ENCODE measurements around the gene SH3BGRL3.
"Not testable (repeated sequence)": the region's sequence is repeated elsewhere in the genome, so short reads cannot be mapped to it uniquely, and the experiment has no call there.

SH3BGRL3 gene

DNA sequence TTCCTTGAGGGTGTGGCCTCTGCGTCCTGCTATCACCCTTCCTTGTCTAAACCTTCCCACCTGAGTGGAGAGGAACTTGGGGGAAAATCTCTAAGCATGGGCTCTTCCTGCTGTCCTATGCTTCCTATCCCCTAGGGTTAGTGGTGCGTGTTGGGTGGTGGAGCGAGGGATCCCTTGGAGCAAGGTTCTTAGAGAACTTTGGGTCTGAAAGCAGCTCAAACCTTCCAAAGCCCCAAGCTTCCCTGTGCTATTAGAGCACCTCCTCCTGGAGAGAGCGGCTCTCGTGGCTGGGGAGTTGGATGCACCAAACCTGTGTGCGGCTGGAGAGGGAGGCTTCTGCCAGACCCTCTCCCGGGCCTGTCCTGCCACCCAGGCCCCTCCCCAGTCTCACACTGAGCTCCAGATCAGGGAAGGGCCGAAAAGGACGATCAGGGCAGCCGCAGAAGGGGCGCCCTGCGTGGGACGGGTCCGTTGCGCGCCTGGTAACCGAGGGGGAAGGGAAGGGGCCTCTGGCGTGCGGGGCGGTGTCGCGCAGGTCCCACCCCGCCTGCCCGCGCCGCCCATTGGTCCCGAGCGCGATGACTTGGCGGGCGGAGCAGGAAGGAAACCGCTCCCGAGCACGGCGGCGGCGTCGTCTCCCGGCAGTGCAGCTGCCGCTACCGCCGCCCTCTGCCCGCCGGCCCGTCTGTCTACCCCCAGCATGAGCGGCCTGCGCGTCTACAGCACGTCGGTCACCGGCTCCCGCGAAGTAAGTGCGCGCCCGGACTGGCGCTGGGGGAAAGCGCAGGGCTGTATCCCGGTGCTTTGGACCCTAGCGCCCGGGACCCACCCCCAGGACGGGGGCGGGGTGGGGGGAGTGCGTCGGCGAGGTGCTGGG is at the start of gene SH3BGRL3:
TSS of gene SH3BGRL3 (plus strand) at position 631 of the 877 bp plus-strand sequence. CDS start at position 701, 70 bp downstream.
- no peak for TF ChIP-seq ZFX (IDR thresholded peaks at IDR 0.05; ENCODE audit: borderline replicate concordance)
- TF ChIP-seq, protein P1, sequence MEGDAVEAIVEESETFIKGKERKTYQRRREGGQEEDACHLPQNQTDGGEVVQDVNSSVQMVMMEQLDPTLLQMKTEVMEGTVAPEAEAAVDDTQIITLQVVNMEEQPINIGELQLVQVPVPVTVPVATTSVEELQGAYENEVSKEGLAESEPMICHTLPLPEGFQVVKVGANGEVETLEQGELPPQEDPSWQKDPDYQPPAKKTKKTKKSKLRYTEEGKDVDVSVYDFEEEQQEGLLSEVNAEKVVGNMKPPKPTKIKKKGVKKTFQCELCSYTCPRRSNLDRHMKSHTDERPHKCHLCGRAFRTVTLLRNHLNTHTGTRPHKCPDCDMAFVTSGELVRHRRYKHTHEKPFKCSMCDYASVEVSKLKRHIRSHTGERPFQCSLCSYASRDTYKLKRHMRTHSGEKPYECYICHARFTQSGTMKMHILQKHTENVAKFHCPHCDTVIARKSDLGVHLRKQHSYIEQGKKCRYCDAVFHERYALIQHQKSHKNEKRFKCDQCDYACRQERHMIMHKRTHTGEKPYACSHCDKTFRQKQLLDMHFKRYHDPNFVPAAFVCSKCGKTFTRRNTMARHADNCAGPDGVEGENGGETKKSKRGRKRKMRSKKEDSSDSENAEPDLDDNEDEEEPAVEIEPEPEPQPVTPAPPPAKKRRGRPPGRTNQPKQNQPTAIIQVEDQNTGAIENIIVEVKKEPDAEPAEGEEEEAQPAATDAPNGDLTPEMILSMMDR (IDR thresholded peaks at IDR 0.05): peak; percentile 83
- H3K27ac ChIP-seq: peak within 1 kb of the TSS; percentile 91

DNA sequence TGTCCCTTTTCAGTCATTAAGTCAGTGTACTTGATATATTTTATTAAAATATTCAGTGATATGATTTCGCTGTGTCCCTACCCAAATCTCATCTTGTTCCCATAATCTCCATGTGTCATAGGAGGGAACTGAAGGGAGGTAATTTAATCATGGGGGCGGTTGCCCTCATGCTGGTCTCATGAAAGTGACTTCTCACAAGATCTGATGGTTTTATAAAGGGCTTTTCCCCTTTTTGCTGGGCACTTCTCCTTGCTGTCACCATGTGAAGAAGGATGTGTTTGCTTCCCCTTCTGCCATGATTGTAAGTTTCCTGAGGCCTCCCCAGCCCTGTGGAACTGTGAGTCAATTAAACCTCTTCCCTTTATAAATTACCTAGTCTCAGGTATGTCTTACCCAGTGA is 49.2 kb upstream of the SH3BGRL3 start:
- not testable (repeated sequence) for H3K27ac ChIP-seq

DNA sequence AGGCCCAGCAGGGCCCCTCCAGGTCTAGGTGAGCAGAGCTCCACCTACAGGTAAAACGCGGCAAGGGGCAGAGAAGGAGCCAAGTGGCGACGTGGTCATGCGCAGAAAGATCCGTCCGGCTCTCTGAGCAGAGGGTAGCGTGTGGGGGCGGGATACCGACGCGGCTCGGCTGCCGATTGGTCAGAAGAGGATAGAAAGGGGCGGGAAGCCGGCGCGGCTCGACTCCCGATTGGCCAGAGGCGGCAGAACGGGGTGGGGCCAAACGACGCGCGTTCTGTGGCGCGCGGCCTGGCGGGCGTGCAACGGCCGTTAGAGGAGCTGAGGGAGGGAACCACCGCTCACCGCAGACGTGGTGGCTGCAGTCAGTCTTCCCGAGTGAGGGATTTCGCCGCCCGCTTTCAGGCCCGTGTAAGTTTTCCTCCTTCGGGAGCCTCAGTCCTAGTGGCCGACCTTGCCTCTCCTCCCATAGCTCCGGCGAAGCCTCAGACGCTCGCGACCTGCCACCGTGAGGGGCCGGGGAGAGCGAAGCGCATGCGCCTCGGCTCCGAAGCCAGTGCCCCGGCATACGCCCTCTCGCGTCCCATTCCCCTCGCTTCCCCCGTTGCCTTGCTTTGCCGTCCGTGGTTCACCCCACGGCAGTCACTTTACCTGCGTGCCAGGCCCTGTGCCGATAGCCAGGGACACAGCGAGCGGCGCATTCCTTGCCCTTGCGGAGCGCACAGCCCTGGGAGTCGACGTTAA is 45.8 kb upstream of the SH3BGRL3 start, which contains the start of gene CEP85:
TSS of gene CEP85 (plus strand) at position 298 of the 741 bp plus-strand sequence. CDS start 5,584 bp downstream, outside the sequence.
- TF ChIP-seq, protein P1 (IDR thresholded peaks at IDR 0.05): peak; percentile 98
- no peak for TF ChIP-seq ZFX (IDR thresholded peaks at IDR 0.05; ENCODE audit: borderline replicate concordance)
- H3K27ac ChIP-seq: peak within 1 kb of the TSS; percentile 82

DNA sequence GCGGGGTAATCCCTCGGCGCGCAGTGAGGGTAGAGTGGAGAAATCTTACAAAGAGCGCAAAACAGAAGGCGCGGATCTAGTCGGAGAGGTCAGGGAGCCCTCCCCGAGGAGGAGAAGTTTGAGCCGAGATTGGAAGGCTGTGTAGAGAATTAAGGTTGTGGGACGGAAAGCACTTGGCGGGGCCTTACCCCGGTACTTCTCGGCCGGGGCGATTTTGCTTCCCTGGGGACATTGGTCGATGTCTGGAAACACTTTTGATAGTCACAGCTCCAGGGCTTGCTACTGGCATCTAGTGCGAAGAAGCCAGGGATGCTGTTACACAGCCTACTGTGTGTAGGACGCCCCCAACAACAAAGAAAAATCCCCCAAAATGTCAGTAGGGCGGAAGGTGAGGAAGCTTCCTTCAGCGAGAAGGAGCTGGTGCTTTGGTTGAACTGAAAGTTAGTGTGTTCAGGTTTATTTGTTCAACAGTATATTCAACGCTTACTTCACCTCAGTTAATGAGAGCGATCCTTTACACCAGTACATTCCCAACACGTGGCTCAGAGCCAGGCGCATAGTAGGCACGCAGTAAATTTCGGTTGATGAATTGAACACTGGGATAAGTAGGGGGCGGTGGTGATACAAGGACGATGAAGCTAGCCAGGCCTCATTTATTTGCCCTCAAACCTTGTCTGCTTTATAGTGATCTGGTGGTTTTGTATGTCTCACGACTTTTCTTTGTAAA is 45.1 kb upstream of the SH3BGRL3 start:
- no peak for TF ChIP-seq ZFX (IDR thresholded peaks at IDR 0.05; ENCODE audit: borderline replicate concordance)
- TF ChIP-seq, protein P1 (IDR thresholded peaks at IDR 0.05): no peak
- peak overlapping the region; percentile 82 for H3K27ac ChIP-seq

DNA sequence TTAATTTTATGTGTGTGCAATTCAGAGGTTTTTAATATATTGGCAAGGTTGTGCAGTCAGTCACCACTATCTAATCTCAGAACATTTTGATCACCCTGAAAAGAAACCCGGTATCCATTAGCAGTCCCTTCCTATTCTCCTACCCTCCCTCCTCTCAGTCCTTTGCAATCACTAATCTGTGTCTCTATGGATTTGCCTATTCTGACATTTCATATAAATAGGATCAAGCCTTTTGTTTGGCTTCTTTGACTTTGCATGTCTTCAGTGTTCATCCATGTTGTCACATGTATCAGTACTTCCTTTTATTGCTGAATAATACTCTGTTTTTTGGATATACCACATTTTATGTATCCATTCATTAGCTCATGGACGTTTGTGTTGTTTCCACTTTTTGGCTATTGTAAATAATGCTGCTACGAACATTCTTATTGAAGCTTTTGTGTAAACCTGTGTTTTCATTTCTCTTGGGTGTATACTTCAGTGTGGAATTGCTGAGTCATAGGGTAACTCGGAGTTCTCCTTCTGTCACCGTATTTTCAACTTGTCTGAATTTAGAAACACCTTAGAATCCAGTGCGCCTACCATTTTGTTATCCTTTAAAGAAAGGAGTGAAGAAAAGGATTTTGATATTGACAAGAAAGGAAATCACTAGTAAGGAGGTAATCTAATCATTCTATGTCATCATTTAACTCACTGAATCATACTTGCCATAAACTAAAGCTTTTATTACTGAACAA is 42.5 kb upstream of the SH3BGRL3 start:
- no peak overlapping the region for H3K27ac ChIP-seq
- TF ChIP-seq, protein P1 (IDR thresholded peaks at IDR 0.05): no peak
- no peak for TF ChIP-seq ZFX (IDR thresholded peaks at IDR 0.05; ENCODE audit: borderline replicate concordance)

DNA sequence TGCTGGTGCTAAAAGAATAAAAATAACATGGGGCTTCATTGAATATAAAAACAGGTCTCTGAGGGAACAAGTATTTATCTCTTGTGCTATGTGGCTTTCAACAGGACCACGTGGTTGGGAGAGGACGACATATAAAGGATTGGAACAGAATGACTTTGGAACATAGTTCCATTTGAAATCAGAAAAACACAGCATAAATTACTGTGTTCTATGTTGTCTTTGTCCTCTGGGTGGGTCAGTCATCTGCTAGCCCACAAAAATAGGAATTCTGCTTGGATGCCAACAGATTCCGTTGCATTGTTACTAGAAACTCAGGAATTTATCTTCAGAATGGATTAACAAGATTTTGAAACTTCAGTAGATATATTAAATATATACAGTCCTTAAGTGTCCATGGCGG is 40.0 kb upstream of the SH3BGRL3 start:
- no peak for TF ChIP-seq ZFX (IDR thresholded peaks at IDR 0.05; ENCODE audit: borderline replicate concordance)
- TF ChIP-seq, protein P1 (IDR thresholded peaks at IDR 0.05): no peak
- no peak overlapping the region for H3K27ac ChIP-seq

DNA sequence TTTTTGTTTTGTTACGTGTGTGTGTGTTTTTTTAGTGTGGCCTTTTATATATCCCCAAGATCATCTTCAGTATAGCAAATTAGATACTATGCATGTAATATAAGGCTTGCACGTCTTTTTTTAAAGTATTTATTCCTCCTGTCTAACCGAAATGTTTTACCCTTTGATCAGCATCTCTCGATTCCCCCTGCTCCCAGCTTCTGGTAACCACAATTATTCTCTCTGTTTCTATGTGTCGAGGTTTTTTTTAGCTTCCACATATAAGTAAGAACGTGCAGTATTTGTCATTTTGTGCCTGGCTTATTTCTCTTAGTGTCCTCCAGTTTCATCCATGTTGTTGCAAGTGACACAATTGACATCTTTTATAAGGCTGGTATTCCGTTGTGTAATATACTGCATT is 27.2 kb upstream of the SH3BGRL3 start:
- H3K27ac ChIP-seq: no peak overlapping the region
- TF ChIP-seq, protein P1 (IDR thresholded peaks at IDR 0.05): no peak
- TF ChIP-seq ZFX (IDR thresholded peaks at IDR 0.05; ENCODE audit: borderline replicate concordance): no peak

Measured in 22Rv1 (cell line).